ENCODE data around the gene HESX1.

Gene HESX1

DNA sequence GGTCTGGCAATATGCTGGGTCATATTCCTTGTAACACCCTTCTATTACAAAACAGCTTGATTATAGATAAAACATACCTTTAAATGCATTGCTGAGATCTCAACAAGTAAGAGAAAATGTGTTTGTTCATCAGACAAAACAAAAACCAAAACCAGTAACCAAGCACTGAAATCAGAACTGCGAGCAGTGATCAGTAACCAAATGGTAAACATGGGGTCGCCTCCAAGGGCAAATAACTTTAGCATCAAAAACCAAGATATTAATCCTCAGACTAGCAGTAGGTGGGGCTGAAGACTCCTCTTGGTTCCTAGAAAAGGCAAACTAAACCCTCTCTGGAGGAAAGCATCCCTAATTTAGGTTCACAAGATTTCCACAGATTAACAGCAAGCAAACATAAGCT, 6.6 kb upstream of the HESX1 start:
- Histone ChIP-seq H3K36me3 (no peaks in the 10 kb centered on the region), H3K27ac (no peak overlapping the region), H3K4me1 (no peaks in the 10 kb centered on the region), H3K27me3 (no peaks in the 10 kb centered on the region), H3K4me3 (no peak overlapping the region), H3K9me3 (no peaks in the 10 kb centered on the region)
- TF ChIP-seq, protein P1, sequence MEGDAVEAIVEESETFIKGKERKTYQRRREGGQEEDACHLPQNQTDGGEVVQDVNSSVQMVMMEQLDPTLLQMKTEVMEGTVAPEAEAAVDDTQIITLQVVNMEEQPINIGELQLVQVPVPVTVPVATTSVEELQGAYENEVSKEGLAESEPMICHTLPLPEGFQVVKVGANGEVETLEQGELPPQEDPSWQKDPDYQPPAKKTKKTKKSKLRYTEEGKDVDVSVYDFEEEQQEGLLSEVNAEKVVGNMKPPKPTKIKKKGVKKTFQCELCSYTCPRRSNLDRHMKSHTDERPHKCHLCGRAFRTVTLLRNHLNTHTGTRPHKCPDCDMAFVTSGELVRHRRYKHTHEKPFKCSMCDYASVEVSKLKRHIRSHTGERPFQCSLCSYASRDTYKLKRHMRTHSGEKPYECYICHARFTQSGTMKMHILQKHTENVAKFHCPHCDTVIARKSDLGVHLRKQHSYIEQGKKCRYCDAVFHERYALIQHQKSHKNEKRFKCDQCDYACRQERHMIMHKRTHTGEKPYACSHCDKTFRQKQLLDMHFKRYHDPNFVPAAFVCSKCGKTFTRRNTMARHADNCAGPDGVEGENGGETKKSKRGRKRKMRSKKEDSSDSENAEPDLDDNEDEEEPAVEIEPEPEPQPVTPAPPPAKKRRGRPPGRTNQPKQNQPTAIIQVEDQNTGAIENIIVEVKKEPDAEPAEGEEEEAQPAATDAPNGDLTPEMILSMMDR (IDR thresholded peaks at IDR 0.05), result no peak
- DNase-seq, result no peak
- intact Hi-C loops (cut with DNase I; ENCODE audit: low total_unique reads), result no loop called here

DNA sequence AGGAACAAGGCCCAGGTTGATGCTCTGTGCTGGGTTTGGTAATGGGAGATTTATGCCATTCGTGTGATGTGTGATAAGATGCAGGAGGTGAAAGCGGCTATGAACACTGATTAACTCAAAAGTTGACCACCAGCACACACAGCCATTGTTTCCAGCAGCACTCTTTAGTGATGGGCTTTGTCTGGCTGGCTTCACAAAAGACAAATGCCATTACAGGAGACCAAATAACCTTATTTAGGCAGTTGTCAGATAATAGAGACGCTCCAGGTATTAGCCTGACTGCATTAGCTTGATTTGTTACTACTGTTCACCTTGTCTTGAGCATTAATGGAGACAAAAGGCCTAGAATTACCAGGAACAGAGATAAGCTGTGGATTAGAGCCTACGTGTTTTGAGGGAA, 5.1 kb downstream of the HESX1 start:
- DNase-seq, result no peak
- no peaks in the 10 kb centered on the region for H3K4me1 ChIP-seq
- intact Hi-C loops (cut with DNase I; ENCODE audit: low total_unique reads), result no loop called here
- H3K27ac ChIP-seq, result no peak overlapping the region
- H3K4me3 ChIP-seq, result no peak overlapping the region
- TF ChIP-seq, protein P1 (IDR thresholded peaks at IDR 0.05), result no peak
- H3K36me3 ChIP-seq, result no peaks in the 10 kb centered on the region
- H3K27me3 ChIP-seq, result no peaks in the 10 kb centered on the region
- no peaks in the 10 kb centered on the region for H3K9me3 ChIP-seq

DNA sequence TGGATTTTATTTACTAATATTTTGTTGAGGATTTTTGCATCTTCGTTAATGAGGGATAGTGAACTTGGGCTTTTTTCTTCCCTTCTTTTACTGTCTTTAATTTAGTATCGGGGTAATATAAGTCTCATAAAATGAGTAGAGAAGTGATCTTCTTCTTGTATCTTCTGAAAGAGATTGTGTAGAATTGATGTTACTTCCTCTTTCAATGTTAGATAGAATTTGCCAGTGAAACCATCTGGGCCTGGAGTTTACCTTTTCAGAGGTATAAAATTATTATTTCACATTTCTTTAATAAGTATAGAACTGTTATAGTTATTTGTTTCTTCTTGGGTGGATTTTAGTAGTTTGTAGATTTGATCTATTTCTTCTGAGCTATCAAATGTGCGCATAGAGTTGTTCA, 7.8 kb downstream of the HESX1 start:
- DNase-seq, result no peak
- no peaks in the 10 kb centered on the region for H3K9me3 ChIP-seq
- no peak overlapping the region for H3K4me3 ChIP-seq
- no peaks in the 10 kb centered on the region for H3K27me3 ChIP-seq
- H3K36me3 ChIP-seq, result no peaks in the 10 kb centered on the region
- TF ChIP-seq, protein P1 (IDR thresholded peaks at IDR 0.05), result no peak
- H3K4me1 ChIP-seq, result no peaks in the 10 kb centered on the region
- intact Hi-C loops (cut with DNase I; ENCODE audit: low total_unique reads), result no loop called here
- H3K27ac ChIP-seq, result no peak overlapping the region

DNA sequence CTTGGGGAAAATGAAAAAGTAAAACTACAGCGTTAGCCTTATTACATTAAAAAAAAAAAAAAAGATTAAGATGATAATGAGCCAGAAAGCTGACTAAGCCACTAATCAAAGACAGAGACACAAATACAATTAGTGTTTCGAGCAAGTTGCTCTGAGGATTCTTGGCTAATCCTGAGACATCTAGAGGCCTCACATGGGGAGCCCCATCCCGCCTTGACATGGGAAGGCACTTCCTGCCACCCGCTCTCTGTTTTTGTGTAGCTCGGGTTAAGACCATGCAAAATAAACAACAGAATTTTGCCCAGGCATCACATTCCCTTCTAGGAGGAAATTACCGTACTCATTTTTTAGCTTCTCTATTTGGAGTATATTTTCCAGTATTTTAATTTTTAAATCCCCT, 15.3 kb downstream of the HESX1 start:
- H3K4me3 ChIP-seq, result no peak overlapping the region
- TF ChIP-seq, protein P1 (IDR thresholded peaks at IDR 0.05), result no peak
- DNase-seq, result no peak

DNA sequence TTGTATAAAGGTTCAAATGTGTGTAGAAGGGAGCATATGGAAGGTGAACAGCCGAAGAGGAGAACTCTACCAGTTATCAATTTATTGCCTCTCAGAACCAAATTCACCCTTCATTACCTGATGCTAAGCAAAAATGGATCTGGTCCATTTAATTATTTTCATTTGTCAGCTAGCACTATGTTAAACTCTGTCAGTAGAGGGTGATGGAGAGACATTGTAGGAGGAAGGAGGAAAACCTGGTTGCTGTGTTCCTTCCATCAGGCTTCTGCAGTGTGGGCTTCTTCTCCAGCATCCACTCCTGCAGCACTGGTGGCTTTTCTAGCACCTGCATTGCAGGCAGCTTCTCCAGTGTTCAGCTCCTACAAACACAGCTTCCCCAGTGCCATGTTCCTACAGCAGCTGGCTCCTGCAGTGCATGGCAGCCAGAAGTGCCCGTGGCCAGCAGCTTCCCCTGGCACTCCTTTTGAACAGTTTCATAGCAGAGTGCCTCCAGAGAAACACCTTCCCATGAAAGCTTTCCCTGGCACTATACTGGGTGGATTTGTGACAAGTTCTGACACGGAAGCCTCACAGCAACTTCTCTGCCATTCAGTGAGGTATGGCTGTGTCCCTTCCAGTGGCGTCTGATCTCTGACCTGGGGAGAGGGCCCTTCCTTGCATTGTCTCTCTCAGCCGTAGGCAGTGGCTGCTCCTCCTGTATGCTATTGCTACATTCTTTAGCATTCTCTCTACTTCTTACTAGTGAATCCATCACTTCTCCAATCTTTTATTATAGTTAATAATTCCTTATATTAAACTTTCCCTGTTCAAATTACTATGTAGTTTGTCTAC, 20.0 kb downstream of the HESX1 start:
- Histone ChIP-seq H3K27ac (no peak overlapping the region), H3K4me3 (no peak overlapping the region), H3K36me3 (no peaks in the 10 kb centered on the region), H3K27me3 (peaks cover 0 to 17% of the 10 kb centered on the region in 2 donors), H3K4me1 (no peaks in the 10 kb centered on the region), H3K9me3 (no peaks in the 10 kb centered on the region)
- intact Hi-C loops (cut with DNase I; ENCODE audit: low total_unique reads), result no loop called here
- TF ChIP-seq, protein P1 (IDR thresholded peaks at IDR 0.05), result peak in 1 of 2 experiments; percentile 13
- no peak for DNase-seq

More for the DNA sequence above, 15.3 kb downstream of the HESX1 start:
- no peak overlapping the region for H3K27ac ChIP-seq
- no peaks in the 10 kb centered on the region for H3K9me3 ChIP-seq
- H3K36me3 ChIP-seq, result no peaks in the 10 kb centered on the region
- no peaks in the 10 kb centered on the region for H3K4me1 ChIP-seq
- intact Hi-C loops (cut with DNase I; ENCODE audit: low total_unique reads), result no loop called here
- H3K27me3 ChIP-seq, result peaks cover 0 to 5% of the 10 kb centered on the region in 2 donors
